M059J (cell line): Measurements from ENCODE around the gene SHANK1. TPM values are rescaled to one million over a fixed set of nuclear protein-coding genes. Genes with fewer than 3 reads are reported as not detected.
"Not testable (repeated sequence)": the region's sequence is repeated elsewhere in the genome, so short reads cannot be mapped to it uniquely, and the experiment has no call there.

Experiments used
- DNase-seq: peaks from one replicate; pipeline ENCODE4 v3.0.0-alpha.2; 2012; ENCODE audit warnings: low read depth
- total RNA-seq: library from RNA; depleted of rRNA; stranded (reverse); fragments of >200 nt; shearing (Covaris generic); gene quantifications from 2 replicates; pipeline ENCODE4 v1.2.3, GENCODE V29; 2014; rRNA removed

The SHANK1 gene
- total RNA-seq: 0.15 TPM in 2 replicates

- DNase-seq: no peak
These were observed at the start of gene SHANK1 for GRCh38 chr19:50719566-50719965. TSS of gene SHANK1 (minus strand) at chr19:50719802. CDS start at chr19:50716919, 2,883 bp downstream.

- DNase-seq: no peak
These were observed 48.7 kb upstream of the SHANK1 start for GRCh38 chr19:50768277-50768676.

- peak; percentile 47 for DNase-seq
These were observed 47.7 kb upstream of the SHANK1 start for GRCh38 chr19:50767263-50767662.

- DNase-seq: not testable (repeated sequence)
These were observed 47.1 kb upstream of the SHANK1 start for GRCh38 chr19:50766746-50767145.

- no peak for DNase-seq
These were observed 44.8 kb upstream of the SHANK1 start for GRCh38 chr19:50764409-50764808.

GRCh38 chr19:50763521-50763920 lies 43.9 kb upstream of the SHANK1 start:
- DNase-seq: not testable (repeated sequence)

- DNase-seq: not testable (repeated sequence)
These were observed 41.9 kb upstream of the SHANK1 start for GRCh38 chr19:50761501-50761900.

GRCh38 chr19:50759886-50760285 lies 40.3 kb upstream of the SHANK1 start:
- DNase-seq: no peak

GRCh38 chr19:50759076-50759475 lies 39.5 kb upstream of the SHANK1 start:
- DNase-seq: not testable (repeated sequence)

GRCh38 chr19:50757624-50758023 lies 38.0 kb upstream of the SHANK1 start:
- not testable (repeated sequence) for DNase-seq

GRCh38 chr19:50756244-50756643 lies 36.6 kb upstream of the SHANK1 start:
- DNase-seq: not testable (repeated sequence)

- DNase-seq: no peak
These were observed 34.3 kb upstream of the SHANK1 start for GRCh38 chr19:50753879-50754278.

- DNase-seq: no peak
These were observed 30.4 kb upstream of the SHANK1 start for GRCh38 chr19:50750010-50750409.

- no peak for DNase-seq
These were observed 29.9 kb upstream of the SHANK1 start for GRCh38 chr19:50749490-50749889.

- DNase-seq: not testable (repeated sequence)
These were observed 27.5 kb upstream of the SHANK1 start for GRCh38 chr19:50747141-50747540.

- no peak for DNase-seq
These were observed 25.6 kb upstream of the SHANK1 start for GRCh38 chr19:50745221-50745620.

GRCh38 chr19:50743537-50743936 lies 23.9 kb upstream of the SHANK1 start:
- DNase-seq: no peak

GRCh38 chr19:50741179-50741933 lies 21.8 kb upstream of the SHANK1 start:
- DNase-seq: no peak

GRCh38 chr19:50739914-50740426 lies 20.4 kb upstream of the SHANK1 start:
- DNase-seq: no peak

- no peak for DNase-seq
These were observed 19.7 kb upstream of the SHANK1 start for GRCh38 chr19:50739132-50739913.

- no peak for DNase-seq
These were observed 16.7 kb upstream of the SHANK1 start for GRCh38 chr19:50736338-50736737.

- DNase-seq: no peak
These were observed 16.3 kb upstream of the SHANK1 start for GRCh38 chr19:50735869-50736268.

- DNase-seq: no peak
These were observed 10.3 kb upstream of the SHANK1 start for GRCh38 chr19:50729894-50730293.
